CD4-positive, alpha-beta T cell treated with Interleukin-15 for 4 hours (primary cell): ENCODE data around the gene DENND1C.

Experiments
- DNase-seq: peaks from one replicate; pipeline ENCODE4 v3.0.0-alpha.2; 2020; ENCODE audit warnings: low spot score

The DENND1C gene

GRCh38 chr19:6423499-6424194 lies 57.9 kb downstream of the DENND1C start:
- DNase-seq = peak; percentile 6

GRCh38 chr19:6421075-6422014 lies 60.2 kb downstream of the DENND1C start:
- DNase-seq = no peak

GRCh38 chr19:6418562-6418932 lies 63.0 kb downstream of the DENND1C start:
- no peak for DNase-seq

GRCh38 chr19:6417713-6418561 lies 63.6 kb downstream of the DENND1C start:
- DNase-seq = no peak
